Activated naive CD4-positive, alpha-beta T cell treated with anti-CD3 and anti-CD28 coated beads, Interleukin-2, amount 50 U/mL, for 16 hours (primary cell): ENCODE results near the gene KCNT2.

Source experiments
- DNase-seq: peaks from one replicate; pipeline ENCODE4 v3.0.0-alpha.2; 2020

The KCNT2 gene

GRCh38 chr1:196385109-196385508 is 223.1 kb downstream of the KCNT2 start:
- no peak for DNase-seq

GRCh38 chr1:196382383-196382782 is 225.9 kb downstream of the KCNT2 start:
- DNase-seq = no peak

GRCh38 chr1:196381544-196381943 is 226.7 kb downstream of the KCNT2 start:
- DNase-seq = no peak

- DNase-seq = no peak
Measured at GRCh38 chr1:196380316-196380715, 227.9 kb downstream of the KCNT2 start.

GRCh38 chr1:196377811-196378210 is 230.4 kb downstream of the KCNT2 start:
- DNase-seq = no peak

- DNase-seq = no peak
Measured at GRCh38 chr1:196376630-196377328, 231.5 kb downstream of the KCNT2 start.

GRCh38 chr1:196373798-196374197 is 234.4 kb downstream of the KCNT2 start:
- DNase-seq = no peak

GRCh38 chr1:196372896-196373536 is 235.2 kb downstream of the KCNT2 start:
- no peak for DNase-seq

- DNase-seq = no peak
Measured at GRCh38 chr1:196367838-196368237, 240.4 kb downstream of the KCNT2 start.

GRCh38 chr1:196366817-196367495 is 241.3 kb downstream of the KCNT2 start:
- DNase-seq = no peak

- DNase-seq = no peak
Measured at GRCh38 chr1:196361112-196361714, 247.0 kb downstream of the KCNT2 start.

GRCh38 chr1:196357913-196358312 is 250.3 kb downstream of the KCNT2 start:
- DNase-seq = no peak

- no peak for DNase-seq
Measured at GRCh38 chr1:196355206-196355786, 252.9 kb downstream of the KCNT2 start.

GRCh38 chr1:196344453-196344852 is 263.8 kb downstream of the KCNT2 start:
- DNase-seq = no peak

- DNase-seq = no peak
Measured at GRCh38 chr1:196324345-196324744, 283.9 kb downstream of the KCNT2 start.

GRCh38 chr1:196323869-196324268 is 284.4 kb downstream of the KCNT2 start:
- DNase-seq = no peak

GRCh38 chr1:196319301-196319700 is 288.9 kb downstream of the KCNT2 start:
- DNase-seq = no peak

GRCh38 chr1:196317535-196318522 is 290.4 kb downstream of the KCNT2 start:
- no peak for DNase-seq

- no peak for DNase-seq
Measured at GRCh38 chr1:196312739-196313138, 295.5 kb downstream of the KCNT2 start.

- no peak for DNase-seq
Measured at GRCh38 chr1:196309386-196309785, 298.9 kb downstream of the KCNT2 start.

GRCh38 chr1:196308176-196308575 is 300.1 kb downstream of the KCNT2 start:
- DNase-seq = no peak

GRCh38 chr1:196306421-196306820 is 301.8 kb downstream of the KCNT2 start:
- DNase-seq = no peak
